AG10803 (cell line): ENCODE data around the gene FARS2.

Experiments
- DNase-seq: peaks from one replicate; pipeline ENCODE4 v3.0.0; 2010; ENCODE audit warnings: low read depth
- H3K4me3 ChIP-seq: 2 replicates; pipeline ENCODE4 v1.5.1; 2011; ENCODE audit warnings: mild to moderate bottlenecking, low read length, control low read depth
- CTCF ChIP-seq: conservative IDR thresholded peaks from 2 replicates; pipeline ENCODE4 v1.5.1; 2011; ENCODE audit warnings: mild to moderate bottlenecking, low read length, control low read depth, inconsistent platforms

The FARS2 gene

GRCh38 chr6:5412017-5412416, 150.7 kb downstream of the FARS2 start:
- DNase-seq = no peak
- H3K4me3 ChIP-seq = no peak overlapping the region
- TF ChIP-seq CTCF = no peak

DNA sequence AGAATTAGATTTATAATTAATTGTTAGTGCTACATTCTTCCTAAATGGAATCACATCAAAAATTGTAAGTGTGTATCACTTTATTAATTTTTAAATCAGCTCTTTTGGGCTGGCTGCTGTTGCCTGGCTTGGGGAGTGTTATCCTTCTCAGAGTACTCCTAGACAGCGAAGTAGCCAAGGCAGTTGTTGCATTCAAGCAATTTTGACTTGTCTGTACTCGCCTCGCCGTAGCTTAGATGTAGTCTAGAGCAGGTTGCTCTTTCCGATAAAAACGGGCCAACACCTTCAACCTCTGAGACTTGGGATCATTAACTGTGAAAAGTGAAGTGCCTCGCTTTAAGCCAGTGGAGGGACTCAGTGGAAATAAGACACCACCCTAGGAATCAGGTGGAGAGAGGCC, 151.3 kb downstream of the FARS2 start:
- H3K4me3 ChIP-seq = no peak overlapping the region
- no peak for TF ChIP-seq CTCF
- DNase-seq = no peak

DNA sequence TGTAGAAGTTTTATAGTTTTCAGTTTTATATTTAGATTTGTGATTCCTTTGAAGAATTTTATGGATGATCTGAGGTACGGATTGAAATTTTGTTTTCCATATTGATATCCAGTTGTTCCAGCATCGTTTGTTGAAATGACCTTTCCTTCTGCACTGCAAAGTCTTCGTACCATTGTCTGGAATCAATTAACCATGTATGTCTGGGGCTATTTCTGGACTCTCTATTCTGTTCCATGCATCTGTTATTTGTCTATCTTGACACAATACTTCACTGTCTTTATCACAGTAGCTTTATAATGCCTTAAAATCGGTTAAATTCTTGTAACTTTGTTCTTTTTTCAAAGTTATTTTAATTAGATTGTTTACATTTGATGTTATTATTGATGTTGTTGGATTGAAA, 154.9 kb downstream of the FARS2 start:
- TF ChIP-seq CTCF = no peak
- no peak overlapping the region for H3K4me3 ChIP-seq
- DNase-seq = peak; percentile 7

- peak; percentile 54 for DNase-seq
- no peak overlapping the region for H3K4me3 ChIP-seq
- peak; percentile 87 for TF ChIP-seq CTCF
These were observed 161.1 kb downstream of the FARS2 start for GRCh38 chr6:5422321-5422915.

GRCh38 chr6:5423251-5423650, 161.9 kb downstream of the FARS2 start:
- no peak overlapping the region for H3K4me3 ChIP-seq
- no peak for DNase-seq

DNA sequence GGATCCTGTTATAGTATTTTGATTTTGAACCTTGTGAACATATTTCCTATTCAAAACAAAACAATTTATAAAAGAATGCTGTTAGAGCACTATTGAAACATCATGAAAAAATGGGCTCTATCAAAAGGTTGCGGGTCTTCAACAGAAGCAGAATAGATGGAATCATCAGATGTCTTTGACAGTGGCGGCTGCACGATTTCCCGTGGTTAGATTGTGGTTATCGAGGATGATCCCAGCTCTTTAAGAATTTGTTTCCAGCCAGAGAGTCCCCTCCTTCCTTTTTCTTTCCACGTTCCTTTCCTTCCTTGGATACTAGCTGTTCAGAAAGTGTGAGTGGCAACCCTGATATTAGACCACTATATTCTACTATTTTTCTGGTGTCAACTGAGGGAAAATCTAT, 163.4 kb downstream of the FARS2 start:
- TF ChIP-seq CTCF = no peak
- no peak for DNase-seq
- no peak overlapping the region for H3K4me3 ChIP-seq

More at GRCh38 chr6:5423251-5423650, 161.9 kb downstream of the FARS2 start:
- no peak for TF ChIP-seq CTCF

GRCh38 chr6:5425267-5425666, 164.0 kb downstream of the FARS2 start:
- TF ChIP-seq CTCF = no peak
- H3K4me3 ChIP-seq = no peak overlapping the region
- DNase-seq = no peak
